Mammary microvascular endothelial cell (primary cell): Measurements from ENCODE around the gene ATOH8. TPM values are rescaled to one million over a fixed set of nuclear protein-coding genes. Genes with fewer than 3 reads are reported as not detected.

Experiments
- total RNA-seq: library from RNA; depleted of rRNA; stranded (reverse); fragments of >200 nt; gene quantifications from 2 replicates; pipeline ENCODE4 v1.2.3, GENCODE V29; 2015

The ATOH8 gene, protein sequence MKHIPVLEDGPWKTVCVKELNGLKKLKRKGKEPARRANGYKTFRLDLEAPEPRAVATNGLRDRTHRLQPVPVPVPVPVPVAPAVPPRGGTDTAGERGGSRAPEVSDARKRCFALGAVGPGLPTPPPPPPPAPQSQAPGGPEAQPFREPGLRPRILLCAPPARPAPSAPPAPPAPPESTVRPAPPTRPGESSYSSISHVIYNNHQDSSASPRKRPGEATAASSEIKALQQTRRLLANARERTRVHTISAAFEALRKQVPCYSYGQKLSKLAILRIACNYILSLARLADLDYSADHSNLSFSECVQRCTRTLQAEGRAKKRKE
- 15.4 and 17.1 TPM in 2 replicates for total RNA-seq

DNA sequence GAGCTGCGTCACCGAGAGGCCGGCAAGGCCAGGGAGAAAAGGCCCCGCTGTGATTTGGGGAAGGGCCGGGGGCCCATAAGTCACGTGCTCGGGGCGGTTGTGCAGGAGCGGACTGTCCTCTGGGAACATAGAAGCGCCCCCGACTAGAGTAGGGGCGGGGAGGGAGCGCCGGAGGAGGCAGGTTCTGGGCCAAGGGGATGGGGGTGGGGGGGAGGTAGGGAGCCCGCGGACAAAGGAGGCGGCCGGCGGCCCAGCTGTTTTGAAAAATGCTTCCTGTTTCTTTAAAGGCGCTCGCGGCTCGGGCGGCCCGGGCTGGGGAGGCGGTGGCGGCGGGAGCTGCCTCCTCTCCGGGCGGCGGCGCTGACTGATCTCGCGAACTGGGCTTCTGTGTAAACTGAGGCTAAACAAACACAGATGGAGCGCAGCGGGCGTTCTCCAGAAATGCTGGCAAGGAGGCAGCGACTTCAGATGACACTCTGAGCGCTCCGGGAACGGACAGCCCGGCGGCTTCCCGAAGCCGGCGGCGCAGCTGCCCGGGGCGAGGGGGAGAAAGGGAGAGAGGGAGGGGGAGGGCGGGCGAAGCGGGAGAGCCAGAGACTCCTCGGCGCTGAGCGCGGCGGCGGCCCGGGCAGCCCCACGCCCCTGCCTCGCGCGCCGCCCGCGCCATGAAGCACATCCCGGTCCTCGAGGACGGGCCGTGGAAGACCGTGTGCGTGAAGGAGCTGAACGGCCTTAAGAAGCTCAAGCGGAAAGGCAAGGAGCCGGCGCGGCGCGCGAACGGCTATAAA, at the start of gene ATOH8:
TSS of gene ATOH8 (plus strand) at position 467 of the 788 bp plus-strand sequence. CDS start at position 666, 199 bp downstream.

Other genes starting within 250 kb of the ATOH8 start
- 103 and 109 TPM in 2 replicates for gene MAT2A, start 214.8 kb upstream of the ATOH8 start, total RNA-seq
- 28.7 and 47.6 TPM in 2 replicates for gene GGCX, start 192.5 kb upstream of the ATOH8 start, total RNA-seq
- 2.5 and 2.9 TPM in 2 replicates for gene VAMP8, start 176.4 kb upstream of the ATOH8 start, total RNA-seq
- gene VAMP5, start 169.6 kb upstream of the ATOH8 start, total RNA-seq = 201 and 217 TPM in 2 replicates
- 204 and 256 TPM in 2 replicates for gene RNF181, start 158.2 kb upstream of the ATOH8 start, total RNA-seq
- 13.0 and 13.6 TPM in 2 replicates for gene TMEM150A, start 151.3 kb upstream of the ATOH8 start, total RNA-seq
- gene C2orf68, start 141.9 kb upstream of the ATOH8 start, total RNA-seq = 5.5 and 7.9 TPM in 2 replicates
- gene USP39, start 137.8 kb upstream of the ATOH8 start, total RNA-seq = 63.7 and 67.2 TPM in 2 replicates
- not detected in 2 replicates for gene SFTPB, start 85.8 kb upstream of the ATOH8 start, total RNA-seq
- not detected in 2 replicates for gene GNLY, start 59.6 kb upstream of the ATOH8 start, total RNA-seq
- 6.7 and 10.7 TPM in 2 replicates for gene ST3GAL5, start 135.0 kb downstream of the ATOH8 start, total RNA-seq